Measurements from ENCODE around the gene AP1M1.

- TF ChIP-seq CTCF (conservative IDR thresholded peaks at IDR 0.05 in 1 of 2, IDR thresholded peaks at IDR 0.05 in 1 of 2; ENCODE audit: low read depth in 1 of 2, low read length in 2 of 2) (no peak), EZH2 (IDR thresholded peaks at IDR 0.05; ENCODE audit: low read length, missing control alignments) (no peak)
These were observed 27.6 kb upstream of the AP1M1 start for GRCh38 chr19:16170134-16170533.

All from fibroblast of lung (primary cell).